ENCODE measurements around the gene DCXR. TPM values are rescaled to one million over a fixed set of nuclear protein-coding genes. Genes with fewer than 3 reads are reported as not detected.
A peak's percentile ranks its signal among the peaks of the same experiment; 100 is the strongest.

DCXR gene
- total RNA-seq: 10 to 100 TPM; 55.7 to 94.5 (median 80.7) TPM

DNA sequence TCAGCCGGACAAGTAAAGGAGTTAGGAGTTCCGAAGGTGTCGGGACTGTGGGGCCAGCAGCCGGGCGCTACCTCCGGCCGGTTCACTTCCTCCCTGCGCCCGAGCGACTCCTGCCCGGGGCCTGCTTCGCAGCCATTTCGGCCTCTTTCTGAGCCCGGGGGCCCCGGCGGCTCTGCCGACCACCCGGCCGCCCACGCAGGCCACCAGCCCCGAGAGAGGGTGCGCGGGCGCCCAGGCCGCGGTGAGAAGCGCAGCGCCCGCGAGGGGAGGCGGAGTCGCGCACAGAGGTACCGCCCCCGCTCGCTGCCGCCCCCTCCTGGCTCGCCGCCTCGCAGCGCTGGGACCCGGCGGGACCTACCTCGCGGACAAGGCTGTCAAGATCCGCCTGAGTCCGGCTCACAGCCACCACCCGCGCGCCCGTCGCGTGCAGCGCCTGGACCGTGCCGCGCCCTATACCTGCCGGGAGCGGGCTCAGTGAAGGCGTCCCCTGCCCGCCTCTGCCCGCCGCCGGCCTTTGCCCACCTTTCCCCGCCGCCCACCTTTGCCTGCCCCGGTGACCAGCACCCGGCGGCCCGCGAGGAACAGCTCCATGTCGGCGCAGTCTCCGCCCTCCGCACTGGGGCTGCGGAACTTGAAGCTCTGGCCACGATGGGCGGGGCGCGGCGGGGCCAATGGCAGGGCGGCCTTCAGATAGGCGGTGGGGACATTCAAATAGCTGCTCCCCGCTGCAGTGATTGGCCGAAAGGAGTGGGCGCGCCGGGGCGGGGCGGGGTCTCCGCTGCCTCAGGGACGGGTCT is at the start of gene DCXR:
TSS of gene DCXR (minus strand) at position 606 of the 797 bp plus-strand sequence. CDS start at position 591, 15 bp downstream.
- 0% methylated on average over 2 to 3 of the region's 92 CpGs; no CpG with 5 or more reads in 8 of the 10 experiments for WGBS, 10 experiments
- Histone ChIP-seq H3K27ac (peak within 1 kb of the TSS; percentile 78 to 81), H3K4me3 (peak within 1 kb of the TSS; percentile 60 to 84 (median 64)), H3K4me1 (replicated peaks in 1 of 2) (peaks cover 12 to 17% of the 10 kb centered on the region in 2 donors)
- in situ Hi-C loops (cut with MboI; ENCODE audit: low pct_unique_long_range_greater_than_20kb in 2 of 9, low sequenced_read_pairs in 9 of 9, unreplicated experiment in 9 of 9): loop anchor here in 5 of 9 experiments (10.0 to 25.0 kb wide), 3 partner anchors 100 to 125 kb away; no protein-coding TSS in a partner anchor
- ATAC-seq (replicated peaks in 6 of 8): peak; percentile 89 to 96 (median 92)

DNA sequence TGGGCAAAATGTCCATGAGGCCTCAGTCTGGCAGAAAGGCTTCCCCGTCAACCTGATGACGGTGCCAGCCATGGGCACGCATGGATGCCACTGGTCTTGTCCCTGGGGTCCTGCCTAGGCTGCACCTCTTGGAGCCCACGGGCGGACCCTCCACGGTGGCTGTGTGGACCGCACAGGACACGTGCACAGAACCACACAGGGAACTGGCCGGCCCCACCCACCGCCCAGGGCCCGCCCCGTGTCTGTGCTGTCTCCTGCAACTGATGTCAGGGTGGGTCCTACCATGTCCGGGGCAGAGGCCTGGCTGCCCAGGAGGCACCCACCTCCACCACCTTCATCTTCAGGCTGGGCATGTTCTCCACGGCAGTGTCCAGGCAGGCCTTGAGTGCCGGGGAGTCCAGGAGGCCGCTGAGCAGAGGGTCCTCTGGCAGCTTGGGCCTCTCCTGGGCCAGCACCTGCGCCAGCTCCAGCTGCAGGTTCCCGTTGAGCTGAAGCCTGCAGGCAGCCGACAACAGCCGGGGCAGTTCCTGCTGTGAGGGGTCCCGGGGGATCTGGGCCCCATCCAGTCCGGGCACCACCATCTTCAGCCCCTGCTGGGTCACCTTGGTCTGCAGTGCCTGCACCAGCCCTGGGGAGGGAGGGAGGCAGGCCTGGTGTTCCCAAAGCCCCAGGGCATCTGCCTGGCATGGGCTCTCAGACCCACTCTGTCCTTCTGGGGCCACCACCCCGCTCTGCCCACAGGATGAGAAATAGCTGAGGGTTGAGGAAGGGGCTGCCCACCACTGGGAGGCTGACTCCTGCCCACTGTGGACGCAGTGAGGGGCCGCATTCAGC is 48.7 kb upstream of the DCXR start:
- ATAC-seq (replicated peaks in 6 of 8): peak in 2 of 8 experiments; percentile 1
- 87% methylated on average over 6 of the region's 25 CpGs; no CpG with 5 or more reads in 9 of the 10 experiments for WGBS, 10 experiments

DNA sequence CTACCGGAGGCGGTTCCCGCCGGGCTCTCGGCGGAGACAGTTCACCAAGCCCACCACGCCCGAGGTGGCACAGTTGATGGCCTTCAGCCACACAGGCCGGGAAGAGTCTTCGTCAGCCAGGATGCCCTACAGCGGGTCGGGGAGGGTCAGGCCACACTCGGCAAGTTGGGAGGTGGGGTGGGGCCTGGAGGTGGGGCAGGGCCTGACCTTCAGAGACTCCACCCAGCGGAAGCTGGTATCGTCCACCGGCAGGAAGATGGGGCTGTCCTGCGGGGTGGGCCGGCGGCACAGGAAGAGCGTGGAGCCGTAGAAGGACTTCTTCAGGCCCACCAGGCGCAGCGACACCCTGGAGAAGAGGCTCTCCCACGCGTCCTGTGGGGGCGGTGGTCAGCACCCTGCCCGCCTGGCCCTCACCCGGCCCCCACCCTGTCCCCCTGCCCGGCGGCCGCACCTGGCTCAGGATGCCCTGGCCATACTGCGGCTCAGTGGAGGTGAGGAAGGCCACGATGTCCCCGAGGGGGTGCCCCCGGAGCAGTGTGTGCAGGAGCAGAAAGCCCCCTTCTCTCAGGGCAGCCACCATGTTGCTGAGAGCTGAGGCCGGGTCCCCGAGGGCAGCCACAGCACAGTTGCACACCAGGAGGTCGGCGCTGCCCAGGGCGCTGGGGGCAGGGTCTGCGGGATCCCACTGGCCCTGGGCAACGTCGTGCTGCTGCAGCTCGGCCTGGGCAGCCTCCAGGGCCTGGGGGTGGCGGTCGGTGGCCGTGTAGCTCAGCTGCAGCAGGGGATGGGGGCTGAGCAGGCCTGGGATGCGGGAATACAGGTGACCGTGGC is 47.7 kb upstream of the DCXR start:
- Histone ChIP-seq H3K4me1 (replicated peaks in 1 of 2) (no peaks in the 10 kb centered on the region), H3K27ac (no peak overlapping the region), H3K4me3 (no peak overlapping the region)
- in situ Hi-C loops (cut with MboI; ENCODE audit: low pct_unique_long_range_greater_than_20kb in 2 of 9, low sequenced_read_pairs in 9 of 9, unreplicated experiment in 9 of 9): no loop called here
- ATAC-seq (replicated peaks in 6 of 8): peak in 3 of 8 experiments; percentile 0 to 2 (median 2)
- WGBS, 10 experiments: 88% methylated on average over 5 of the region's 49 CpGs; no CpG with 5 or more reads in 9 of the 10 experiments

More for the DNA sequence above, 48.7 kb upstream of the DCXR start:
- H3K4me3 ChIP-seq: no peak overlapping the region
- no peaks in the 10 kb centered on the region for H3K4me1 ChIP-seq (replicated peaks in 1 of 2)
- no peak overlapping the region for H3K27ac ChIP-seq
- in situ Hi-C loops (cut with MboI; ENCODE audit: low pct_unique_long_range_greater_than_20kb in 2 of 9, low sequenced_read_pairs in 9 of 9, unreplicated experiment in 9 of 9): no loop called here

DNA sequence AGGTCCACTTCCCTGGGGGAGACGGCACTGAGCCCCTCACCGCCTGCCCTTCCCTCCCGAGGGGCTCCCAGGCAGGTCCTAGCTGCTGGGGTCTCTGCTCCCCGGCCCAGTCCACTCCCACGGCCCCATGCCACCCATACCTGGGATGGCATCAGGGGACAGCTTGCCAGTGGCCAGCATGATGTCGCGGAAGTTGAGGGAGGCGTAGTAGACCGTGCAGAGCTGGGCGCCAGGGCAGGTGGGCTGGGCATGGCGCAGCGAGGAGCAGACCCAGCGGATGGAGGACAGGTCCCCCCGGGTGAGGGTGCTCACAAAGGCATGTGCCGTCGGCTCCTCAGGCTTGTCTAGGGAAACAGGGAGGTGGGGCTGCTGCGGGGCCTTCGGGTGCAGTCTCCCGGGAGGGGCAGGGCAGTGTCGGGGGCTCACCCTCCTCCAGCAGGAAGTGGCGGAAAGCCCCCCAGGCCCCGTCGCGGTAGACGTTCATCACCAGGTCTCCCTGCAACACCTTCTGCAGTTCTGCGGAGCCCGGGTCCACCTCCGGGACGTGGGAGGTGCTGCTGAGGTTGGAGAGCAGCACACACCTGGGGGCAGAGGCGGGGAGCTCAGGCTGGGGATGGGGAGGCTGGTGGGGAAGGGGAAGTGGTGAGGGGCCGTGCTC is 47.0 kb upstream of the DCXR start:
- in situ Hi-C loops (cut with MboI; ENCODE audit: low pct_unique_long_range_greater_than_20kb in 2 of 9, low sequenced_read_pairs in 9 of 9, unreplicated experiment in 9 of 9): no loop called here
- no peak overlapping the region for H3K27ac ChIP-seq
- no peak overlapping the region for H3K4me3 ChIP-seq
- ATAC-seq (replicated peaks in 6 of 8): no peak
- 92% methylated on average over 3 of the region's 31 CpGs; no CpG with 5 or more reads in 9 of the 10 experiments for WGBS, 10 experiments
- H3K4me1 ChIP-seq (replicated peaks in 1 of 2): no peaks in the 10 kb centered on the region

DNA sequence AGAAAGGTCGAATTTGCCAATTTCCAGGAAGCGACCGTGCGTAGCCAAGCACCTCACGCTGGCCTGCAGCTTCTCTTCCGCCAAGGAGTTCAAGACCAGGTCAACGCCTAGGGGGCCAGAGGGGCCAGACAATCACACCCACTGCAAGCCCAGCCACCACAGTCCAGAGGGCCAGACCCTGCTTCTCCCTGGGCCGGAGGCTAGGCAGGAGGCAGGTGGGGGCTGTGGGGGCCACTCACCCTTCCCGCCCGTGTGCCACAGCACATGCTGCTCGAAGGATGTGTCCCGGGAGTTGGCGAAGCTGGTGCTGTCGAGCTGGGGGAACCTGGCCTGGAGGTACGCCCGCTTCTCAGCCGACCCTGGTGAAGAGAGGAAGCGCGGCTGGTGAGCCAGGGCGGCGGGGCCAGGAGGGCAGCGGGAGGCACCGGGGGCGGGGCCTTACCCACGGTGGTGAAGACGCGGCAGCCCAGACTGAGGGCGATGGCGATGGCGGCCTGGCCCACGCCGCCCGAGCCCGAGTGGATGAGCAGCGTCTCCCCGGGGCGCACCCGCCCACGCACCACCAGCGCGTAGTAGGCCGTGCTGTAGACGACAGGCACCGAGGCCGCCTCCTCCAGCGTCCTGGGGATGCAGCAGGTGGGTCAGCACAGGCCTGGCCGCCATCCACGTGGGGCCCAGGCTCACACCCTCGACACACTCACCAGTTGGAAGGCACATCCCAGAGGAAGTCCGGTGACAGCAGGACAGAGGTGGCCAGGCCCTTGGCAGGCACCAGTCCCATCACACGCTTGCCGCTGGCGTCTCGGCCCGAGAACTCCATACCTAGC is 46.2 kb upstream of the DCXR start:
- in situ Hi-C loops (cut with MboI; ENCODE audit: low pct_unique_long_range_greater_than_20kb in 2 of 9, low sequenced_read_pairs in 9 of 9, unreplicated experiment in 9 of 9): no loop called here
- no peak for ATAC-seq (replicated peaks in 6 of 8)
- Histone ChIP-seq H3K27ac (no peak overlapping the region), H3K4me3 (no peak overlapping the region), H3K4me1 (replicated peaks in 1 of 2) (no peaks in the 10 kb centered on the region)
- 91 to 95% methylated on average over 4 of the region's 55 CpGs; no CpG with 5 or more reads in 8 of the 10 experiments for WGBS, 10 experiments

DNA sequence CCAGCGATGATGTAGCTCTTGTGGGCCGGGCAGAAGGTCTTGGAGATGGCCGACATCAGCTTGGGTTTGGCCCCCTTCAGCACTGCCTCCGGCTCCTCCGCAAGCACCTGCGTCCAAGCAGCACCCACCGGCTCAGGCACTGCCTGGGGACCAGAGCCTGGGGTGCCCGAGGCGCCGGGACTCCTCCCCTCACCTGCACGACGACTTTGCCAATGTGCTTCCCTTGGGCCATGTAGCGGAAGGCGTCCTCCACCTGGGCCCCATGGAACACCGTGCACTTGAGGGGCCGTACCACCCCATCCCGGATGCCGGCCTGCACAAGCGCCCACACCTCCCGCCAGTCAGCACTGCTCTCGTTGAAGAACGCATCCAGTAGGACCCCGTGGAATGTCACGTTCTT is 45.5 kb upstream of the DCXR start:
- 60 to 100% (median 95%) methylated on average over 1 to 4 of the region's 24 CpGs; no CpG with 5 or more reads in 4 of the 10 experiments for WGBS, 10 experiments

DNA sequence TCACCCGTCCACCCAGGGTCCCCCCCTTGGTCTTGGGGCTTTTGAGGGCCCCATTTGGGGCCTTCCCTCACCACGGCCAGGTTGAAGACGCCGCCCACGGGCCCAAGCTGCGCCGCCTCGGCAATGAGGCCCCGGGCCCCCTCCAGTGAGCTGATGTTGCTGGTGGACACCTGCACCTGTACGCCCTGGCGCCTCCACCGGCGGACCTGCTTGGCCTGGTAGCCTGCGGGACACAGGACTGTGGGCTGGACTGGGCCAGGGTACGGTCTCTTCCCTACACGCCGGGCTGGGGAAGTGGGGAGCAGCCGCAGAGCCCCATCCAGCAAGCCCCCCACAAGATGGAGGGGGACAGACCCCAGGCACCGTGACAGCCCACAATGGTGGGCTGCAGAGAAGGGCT is 45.0 kb upstream of the DCXR start:
- Histone ChIP-seq H3K4me3 (no peak overlapping the region), H3K27ac (no peak overlapping the region), H3K4me1 (replicated peaks in 1 of 2) (no peaks in the 10 kb centered on the region)
- in situ Hi-C loops (cut with MboI; ENCODE audit: low pct_unique_long_range_greater_than_20kb in 2 of 9, low sequenced_read_pairs in 9 of 9, unreplicated experiment in 9 of 9): no loop called here
- 92 to 100% (median 100%) methylated on average over 1 to 14 of the region's 19 CpGs; no CpG with 5 or more reads in 6 of the 10 experiments for WGBS, 10 experiments
- ATAC-seq (replicated peaks in 6 of 8): no peak

More for the DNA sequence above, 45.5 kb upstream of the DCXR start:
- ATAC-seq (replicated peaks in 6 of 8): no peak
- H3K4me1 ChIP-seq (replicated peaks in 1 of 2): no peaks in the 10 kb centered on the region
- in situ Hi-C loops (cut with MboI; ENCODE audit: low pct_unique_long_range_greater_than_20kb in 2 of 9, low sequenced_read_pairs in 9 of 9, unreplicated experiment in 9 of 9): no loop called here
- H3K27ac ChIP-seq: no peak overlapping the region
- no peak overlapping the region for H3K4me3 ChIP-seq

DNA sequence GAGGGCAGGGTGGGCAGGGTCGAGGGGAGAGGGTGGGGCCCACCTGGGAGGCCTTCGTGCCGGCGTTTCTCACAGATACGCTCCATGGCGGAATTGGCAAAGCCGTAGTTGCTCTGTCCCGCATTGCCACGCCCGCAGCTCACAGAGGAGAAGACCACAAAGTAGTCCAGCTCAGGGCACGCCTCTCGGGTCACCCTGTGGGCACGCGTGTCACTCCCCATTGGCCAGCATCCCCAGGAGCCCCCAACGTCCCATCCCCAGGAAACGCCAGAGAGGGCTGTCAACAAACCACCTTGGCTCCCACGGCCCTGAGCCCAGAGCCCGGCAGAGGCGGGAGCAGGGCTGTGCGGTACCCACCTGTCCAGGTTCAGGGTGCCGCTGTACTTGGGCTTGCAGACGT is 44.5 kb upstream of the DCXR start:
- WGBS, 10 experiments: no CpG with 5 or more reads among the region's 22 CpGs
- in situ Hi-C loops (cut with MboI; ENCODE audit: low pct_unique_long_range_greater_than_20kb in 2 of 9, low sequenced_read_pairs in 9 of 9, unreplicated experiment in 9 of 9): no loop called here
- no peak overlapping the region for H3K27ac ChIP-seq
- H3K4me3 ChIP-seq: no peak overlapping the region
- H3K4me1 ChIP-seq (replicated peaks in 1 of 2): no peaks in the 10 kb centered on the region
- ATAC-seq (replicated peaks in 6 of 8): no peak

DNA sequence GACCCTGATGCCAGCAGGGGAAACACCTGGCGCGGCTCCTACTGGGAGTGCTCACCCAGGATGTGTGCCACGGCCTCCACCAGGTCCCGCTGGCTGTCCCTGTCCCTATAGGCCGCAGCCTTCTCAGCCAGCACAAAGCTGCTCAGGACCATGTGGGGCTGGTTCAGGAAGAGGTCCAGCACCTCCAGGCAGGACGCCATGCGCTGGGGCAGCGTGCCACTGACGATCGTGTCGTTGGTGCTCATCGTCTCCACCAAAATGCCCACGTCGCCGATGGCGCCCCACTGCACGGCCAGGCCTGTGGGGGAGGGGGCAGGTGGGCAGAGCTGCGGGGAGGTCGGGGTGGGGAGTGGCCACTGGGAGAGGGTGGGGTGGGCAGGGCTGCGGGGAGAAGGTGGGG is 44.0 kb upstream of the DCXR start:
- 98 to 100% (median 100%) methylated on average over 1 to 9 of the region's 20 CpGs; no CpG with 5 or more reads in 7 of the 10 experiments for WGBS, 10 experiments
- Histone ChIP-seq H3K4me3 (no peak overlapping the region), H3K4me1 (replicated peaks in 1 of 2) (no peaks in the 10 kb centered on the region), H3K27ac (no peak overlapping the region)
- ATAC-seq (replicated peaks in 6 of 8): no peak
- in situ Hi-C loops (cut with MboI; ENCODE audit: low pct_unique_long_range_greater_than_20kb in 2 of 9, low sequenced_read_pairs in 9 of 9, unreplicated experiment in 9 of 9): no loop called here

DNA sequence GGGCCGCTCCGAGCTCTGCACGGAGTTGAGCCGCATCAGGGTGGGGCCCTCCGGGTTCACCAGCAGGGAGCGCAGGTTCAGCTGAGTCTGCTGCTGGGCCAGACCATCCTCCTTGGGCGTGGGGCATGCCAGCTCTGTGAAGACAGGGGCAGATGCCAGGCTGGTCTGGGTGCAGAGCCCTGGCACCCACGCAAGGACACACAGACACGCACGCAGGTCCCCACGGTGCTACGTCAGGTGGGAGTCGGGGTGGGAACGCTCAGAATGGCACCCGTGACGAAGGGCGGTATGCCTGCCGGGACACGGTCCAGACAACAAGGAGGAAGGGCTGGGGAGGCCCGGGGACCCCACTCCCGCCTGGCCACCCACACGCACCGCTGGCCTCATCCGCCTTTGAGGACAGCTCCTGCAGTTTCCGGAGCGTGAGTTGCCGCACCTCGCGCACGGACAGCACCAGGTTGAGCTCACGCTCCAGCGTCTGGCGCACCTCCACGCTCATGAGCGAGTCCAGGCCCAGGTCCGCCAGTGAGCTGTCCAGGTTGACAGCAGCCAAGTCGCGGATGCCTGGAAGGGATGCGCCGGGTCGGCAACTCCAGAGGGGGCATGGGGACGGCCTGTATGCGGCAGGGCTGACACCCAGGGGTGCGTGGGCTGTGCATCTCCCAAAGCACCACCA is 43.4 kb upstream of the DCXR start:
- Histone ChIP-seq H3K4me1 (replicated peaks in 1 of 2) (no peaks in the 10 kb centered on the region), H3K4me3 (no peak overlapping the region), H3K27ac (no peak overlapping the region)
- in situ Hi-C loops (cut with MboI; ENCODE audit: low pct_unique_long_range_greater_than_20kb in 2 of 9, low sequenced_read_pairs in 9 of 9, unreplicated experiment in 9 of 9): no loop called here
- ATAC-seq (replicated peaks in 6 of 8): no peak
- WGBS, 10 experiments: 80 to 100% methylated on average over 1 to 3 of the region's 44 CpGs; no CpG with 5 or more reads in 8 of the 10 experiments

DNA sequence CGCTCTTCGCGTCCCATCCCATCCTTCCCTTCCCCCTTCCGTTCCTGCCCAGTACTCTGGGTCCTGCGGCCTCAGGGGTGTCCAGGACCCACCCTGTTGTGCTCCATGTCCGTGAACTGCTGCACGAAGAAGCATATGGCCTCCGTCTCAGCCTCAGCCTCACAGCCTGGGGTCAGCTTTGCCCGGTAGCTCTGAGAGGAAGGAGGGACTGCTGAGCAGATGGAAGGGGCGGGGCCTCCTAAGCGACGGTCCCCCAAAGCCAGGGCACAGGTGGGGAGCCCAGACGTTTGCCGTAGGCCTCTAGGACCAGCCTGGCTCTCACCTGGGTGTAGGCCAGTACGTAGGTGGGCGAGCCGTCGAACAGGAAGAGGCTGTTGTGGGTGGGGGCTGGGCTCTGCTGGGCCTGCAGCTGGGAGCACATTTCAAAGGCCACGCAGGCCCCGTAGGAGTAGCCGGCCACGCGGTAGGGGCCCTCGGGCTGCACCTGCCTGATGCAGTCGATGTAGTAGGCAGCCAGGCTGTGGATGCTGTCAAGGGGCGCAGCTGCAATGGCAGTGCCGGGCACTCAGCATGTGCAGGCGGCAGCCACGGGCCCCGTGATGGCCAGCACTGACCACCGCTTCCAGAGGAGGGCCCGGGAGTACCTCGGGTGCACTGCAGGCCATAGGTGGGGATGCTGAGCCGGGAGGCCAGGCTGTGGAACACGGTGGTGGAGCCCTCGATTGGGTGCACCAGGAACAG is 42.7 kb upstream of the DCXR start:
- WGBS, 10 experiments: 88 to 100% (median 98%) methylated on average over 1 to 11 of the region's 36 CpGs; no CpG with 5 or more reads in 4 of the 10 experiments
- no peak for ATAC-seq (replicated peaks in 6 of 8)
- Histone ChIP-seq H3K4me1 (replicated peaks in 1 of 2) (no peaks in the 10 kb centered on the region), H3K27ac (no peak overlapping the region), H3K4me3 (no peak overlapping the region)
- in situ Hi-C loops (cut with MboI; ENCODE audit: low pct_unique_long_range_greater_than_20kb in 2 of 9, low sequenced_read_pairs in 9 of 9, unreplicated experiment in 9 of 9): no loop called here
